Panc1 (cell line): Measurements from ENCODE around the gene TENM3. TPM values are rescaled to one million over a fixed set of nuclear protein-coding genes. Genes with fewer than 3 reads are reported as not detected.

Experiments
- ATAC-seq: fragments of 200-7000 bp; cut with Tn5 transposase; 2 replicates; pipeline ENCODE4 v1.9.1; 2020; ENCODE audit warnings: mild to moderate bottlenecking, moderate library complexity
- BruUV-seq: library from RNA; stranded (reverse); fragments of 400-500 nt; replicated peaks from 2 replicates; lab custom pipeline; 2021; lab: Mats Ljungman, UMichigan
- CTCF ChIA-PET: fragments of 300-600 bp; sonication (Branson Sonifier 250); formaldehyde crosslinking; loops from one replicate; lab custom pipeline; 2022; ENCODE audit warnings: antibody characterized with exemption; lab: Charles Lee
- POLR2A ChIA-PET: fragments of 300-600 bp; sonication (Branson Sonifier 250); formaldehyde crosslinking; loops from one replicate; lab custom pipeline; 2022; ENCODE audit warnings: antibody characterized with exemption; lab: Charles Lee
- DNase-seq: peaks from one replicate; pipeline ENCODE4 v3.0.0-alpha.2; 2010; ENCODE audit warnings: low read depth, low spot score
- H3K27ac ChIP-seq: 2 replicates; pipeline ENCODE4 v1.5.1; 2011; ENCODE audit warnings: mild to moderate bottlenecking, low read length, inconsistent platforms
- H3K27me3 ChIP-seq: fragments of 200-500 bp; sonication (Bioruptor generic); 2 replicates; pipeline ENCODE4 v1.6.0; 2014; ENCODE audit warnings: low read length, inconsistent platforms; ENCODE audit not compliant: control insufficient read depth, insufficient read depth
- H3K36me3 ChIP-seq: fragments of 200-500 bp; sonication (Bioruptor generic); 2 replicates; pipeline ENCODE4 v1.5.1; 2014; ENCODE audit warnings: inconsistent platforms, mild to moderate bottlenecking, low read length, moderate library complexity; ENCODE audit not compliant: control insufficient read depth, insufficient read depth
- H3K4me1 ChIP-seq: 2 replicates; pipeline ENCODE4 v1.5.1; 2011; ENCODE audit warnings: inconsistent platforms, mild to moderate bottlenecking, low read length, moderate library complexity; ENCODE audit not compliant: control insufficient read depth, insufficient read depth
- H3K4me3 ChIP-seq, 2 experiments: 2 replicates each; pipeline ENCODE4 v1.5.1; 2011 to 2012; ENCODE audit warnings: low read depth in 2 of 2, low read length in 2 of 2, mild to moderate bottlenecking in 2 of 2, inconsistent platforms in 1 of 2, moderate library complexity in 1 of 2
- H3K9me3 ChIP-seq: fragments of 200-500 bp; sonication (Bioruptor generic); 2 replicates; pipeline ENCODE4 v1.5.1; 2014; ENCODE audit warnings: low read depth, mild to moderate bottlenecking, inconsistent platforms, low read length, moderate library complexity; ENCODE audit not compliant: control insufficient read depth, insufficient read depth
- CTCF ChIP-seq: fragments of 450-650 bp; IDR thresholded peaks from 2 replicates; pipeline ENCODE4 v1.5.1; 2017; ENCODE audit warnings: mild to moderate bottlenecking
- POLR2AphosphoS5 ChIP-seq: IDR thresholded peaks from 2 replicates; pipeline ENCODE4 v1.6.1; 2012; ENCODE audit warnings: mild to moderate bottlenecking, low read depth, low read length, moderate library complexity
- REST ChIP-seq, 2 experiments: IDR thresholded peaks; 2 replicates each; pipeline ENCODE4 v1.6.1; 2011 to 2012; ENCODE audit warnings: low read depth in 2 of 2, control low read depth in 1 of 2, low read length in 1 of 2, mild to moderate bottlenecking in 1 of 2, moderate library complexity in 1 of 2; ENCODE audit not compliant: insufficient read depth in 1 of 2
- SIN3A ChIP-seq: IDR thresholded peaks from 2 replicates; pipeline ENCODE4 v1.6.1; 2012; ENCODE audit warnings: low read depth, mild to moderate bottlenecking, low read length, moderate library complexity, borderline replicate concordance; ENCODE audit not compliant: insufficient read depth
- TCF7L2 ChIP-seq: IDR thresholded peaks from 2 replicates; pipeline ENCODE4 v1.6.1; 2011; ENCODE audit warnings: mild to moderate bottlenecking, low read depth, low read length, inconsistent platforms
- in situ Hi-C: cut with HindIII; loops from 2 replicates; pipeline ENCODE4 v1.10.0; 2016; ENCODE audit warnings: low sequenced_read_pairs, low pct_unique_long_range_greater_than_20kb
- intact Hi-C: fragments of 100-400 bp; cut with micrococcal nuclease; formaldehyde crosslinking; loops from one replicate; pipeline ENCODE4 v1.10.0; 2022; ENCODE audit not compliant: unreplicated experiment
- total RNA-seq: library from RNA; stranded (reverse); gene quantifications from one replicate; pipeline ENCODE4 v1.2.1, GENCODE V29; 2021; ENCODE audit not compliant: unreplicated experiment

Gene TENM3
- total RNA-seq, 1 experiment from 2014 or later: 0.95 TPM

- ChIA-PET POLR2A (no interaction called here), CTCF (no interaction called here)
- Histone ChIP-seq H3K4me1 (no peaks in the 10 kb centered on the region), H3K9me3 (no peaks in the 10 kb centered on the region), H3K27me3 (no peaks in the 10 kb centered on the region), H3K36me3 (no peaks in the 10 kb centered on the region), H3K27ac (no peak overlapping the region), H3K4me3 (no peak overlapping the region)
- intact Hi-C loops: no loop called here
- in situ Hi-C loops: no loop called here
- ATAC-seq (no peak), DNase-seq (no peak)
- TF ChIP-seq SIN3A (no peak), CTCF (no peak), REST (IDR thresholded peaks at IDR 0.05; ENCODE audit: insufficient read depth in 1 of 2, low read depth in 2 of 2, low read length in 1 of 2) (no peak), POLR2AphosphoS5 (no peak), TCF7L2 (no peak)
- no TSS peak for BruUV-seq
Measured at GRCh38 chr4:182528819-182529218, 285.6 kb downstream of the TENM3 start.

- POLR2A ChIA-PET: no interaction called here
- ATAC-seq: no peak
- no TSS peak for BruUV-seq
Measured at GRCh38 chr4:182530451-182530850, 287.2 kb downstream of the TENM3 start.

More at GRCh38 chr4:182530451-182530850, 287.2 kb downstream of the TENM3 start:
- Histone ChIP-seq H3K27me3 (no peaks in the 10 kb centered on the region), H3K4me1 (no peaks in the 10 kb centered on the region), H3K27ac (no peak overlapping the region), H3K36me3 (no peaks in the 10 kb centered on the region), H3K9me3 (no peaks in the 10 kb centered on the region), H3K4me3 (no peak overlapping the region)
- CTCF ChIA-PET: no interaction called here
- DNase-seq: no peak
- TF ChIP-seq CTCF: no peak
- TF ChIP-seq SIN3A: no peak
- TF ChIP-seq TCF7L2: no peak
- no peak for TF ChIP-seq POLR2AphosphoS5
- TF ChIP-seq REST (IDR thresholded peaks at IDR 0.05; ENCODE audit: insufficient read depth in 1 of 2, low read depth in 2 of 2, low read length in 1 of 2): no peak
- intact Hi-C loops (no loop called here), in situ Hi-C loops (no loop called here)
